HepG2 (cell line): ENCODE results near the gene SLC9A8. TPM values are rescaled to one million over a fixed set of nuclear protein-coding genes. Genes with fewer than 3 reads are reported as not detected.

Source experiments
- ATF6 ChIP-seq: sonication (generic); formaldehyde crosslinking; conservative IDR thresholded peaks from 2 replicates; pipeline ENCODE4 v1.4.0; 2020; ENCODE audit warnings: missing genetic modification reagents
- DRAP1 ChIP-seq: IDR thresholded peaks from 2 replicates; pipeline ENCODE4 v1.6.1; 2016; ENCODE audit warnings: missing genetic modification reagents, missing compliant biosample characterization
- ELF4 ChIP-seq: sonication (generic); formaldehyde crosslinking; IDR thresholded peaks from 2 replicates; pipeline ENCODE4 v1.5.0; 2020; ENCODE audit warnings: missing genetic modification reagents, mild to moderate bottlenecking, moderate library complexity, borderline replicate concordance
- ERF ChIP-seq: IDR thresholded peaks from 2 replicates; pipeline ENCODE4 v1.6.1; 2018; ENCODE audit warnings: missing biosample characterization, missing genetic modification reagents
- FOSL1 ChIP-seq: sonication (generic); formaldehyde crosslinking; IDR thresholded peaks from 2 replicates; pipeline ENCODE4 v1.9.0; 2021; ENCODE audit warnings: missing genetic modification reagents, borderline replicate concordance
- FOXP4 ChIP-seq: sonication (generic); formaldehyde crosslinking; IDR thresholded peaks from 2 replicates; pipeline ENCODE4 v1.4.0; 2020; ENCODE audit warnings: missing genetic modification reagents
- HIVEP1 ChIP-seq: sonication (generic); formaldehyde crosslinking; IDR thresholded peaks from 2 replicates; pipeline ENCODE4 v1.4.0; 2020; ENCODE audit warnings: mild to moderate bottlenecking, missing genetic modification reagents
- JARID2 ChIP-seq: sonication (generic); formaldehyde crosslinking; IDR thresholded peaks from 2 replicates; pipeline ENCODE4 v1.8.1; 2023; ENCODE audit warnings: missing genetic modification reagents, inconsistent platforms; ENCODE audit not compliant: insufficient replicate concordance
- JUN ChIP-seq: sonication (generic); formaldehyde crosslinking; IDR thresholded peaks from 2 replicates; pipeline ENCODE4 v1.4.0; 2020; ENCODE audit warnings: mild to moderate bottlenecking, missing genetic modification reagents
- NFIB ChIP-seq: sonication (generic); formaldehyde crosslinking; IDR thresholded peaks from 2 replicates; pipeline ENCODE4 v1.9.0; 2021; ENCODE audit warnings: missing genetic modification reagents, mild to moderate bottlenecking, borderline replicate concordance
- POLR2G ChIP-seq: fragments of 200-400 bp; formaldehyde crosslinking; IDR thresholded peaks from 2 replicates; pipeline ENCODE4 v1.6.1; 2018; ENCODE audit warnings: mild to moderate bottlenecking, low read depth, low read length, moderate library complexity
- PRMT3 ChIP-seq: sonication (generic); formaldehyde crosslinking; IDR thresholded peaks from 2 replicates; pipeline ENCODE4 v1.8.1; 2022; ENCODE audit warnings: low read depth, mild to moderate bottlenecking, moderate library complexity, missing genetic modification reagents, borderline replicate concordance
- REL ChIP-seq: sonication (generic); formaldehyde crosslinking; conservative IDR thresholded peaks from 2 replicates; pipeline ENCODE4 v1.8.0; 2022; ENCODE audit warnings: mild to moderate bottlenecking, missing genetic modification reagents, moderate library complexity
- SMAD9 ChIP-seq: sonication (generic); formaldehyde crosslinking; IDR thresholded peaks from 2 replicates; pipeline ENCODE4 v1.5.1; 2020; ENCODE audit warnings: mild to moderate bottlenecking, missing genetic modification reagents
- SRSF1 ChIP-seq: fragments of 200-400 bp; formaldehyde crosslinking; optimal IDR thresholded peaks from 2 replicates; pipeline ENCODE3; 2017; ENCODE audit warnings: mild to moderate bottlenecking, low read depth, low read length, moderate library complexity
- TCF7 ChIP-seq: sonication (generic); IDR thresholded peaks from 2 replicates; pipeline ENCODE4 v1.6.1; 2016; ENCODE audit warnings: antibody characterized with exemption, low read depth
- TOE1 ChIP-seq: sonication (generic); formaldehyde crosslinking; IDR thresholded peaks from 2 replicates; pipeline ENCODE4 v1.4.0; 2020; ENCODE audit warnings: mild to moderate bottlenecking, missing genetic modification reagents
- ZFX ChIP-seq: sonication (generic); formaldehyde crosslinking; IDR thresholded peaks from 2 replicates; pipeline ENCODE4 v1.4.0; 2020; ENCODE audit warnings: mild to moderate bottlenecking, low read depth, missing genetic modification reagents, moderate library complexity
- ZKSCAN5 ChIP-seq: sonication (generic); formaldehyde crosslinking; IDR thresholded peaks from 2 replicates; pipeline ENCODE4 v1.5.1; 2020; ENCODE audit warnings: mild to moderate bottlenecking, missing genetic modification reagents
- ZNF232 ChIP-seq: sonication (generic); formaldehyde crosslinking; IDR thresholded peaks from 2 replicates; pipeline ENCODE4 v1.4.0; 2020; ENCODE audit warnings: missing genetic modification reagents, borderline replicate concordance
- ZNF253 ChIP-seq: sonication (generic); formaldehyde crosslinking; IDR thresholded peaks from 2 replicates; pipeline ENCODE4 v1.8.0; 2022; ENCODE audit warnings: mild to moderate bottlenecking, missing genetic modification reagents, borderline replicate concordance
- ZNF282 ChIP-seq: fragments of 450-650 bp; IDR thresholded peaks from 2 replicates; pipeline ENCODE4 v1.6.1; 2018; ENCODE audit not compliant: partially characterized antibody
- ZNF382 ChIP-seq: sonication (generic); formaldehyde crosslinking; IDR thresholded peaks from 2 replicates; pipeline ENCODE4 v1.5.0; 2020; ENCODE audit warnings: missing genetic modification reagents, mild to moderate bottlenecking, borderline replicate concordance
- ZNF547 ChIP-seq: sonication (generic); formaldehyde crosslinking; IDR thresholded peaks from 2 replicates; pipeline ENCODE4 v1.5.1; 2020; ENCODE audit warnings: mild to moderate bottlenecking, missing genetic modification reagents
- ZNF577 ChIP-seq: sonication (generic); formaldehyde crosslinking; IDR thresholded peaks from 2 replicates; pipeline ENCODE4 v1.4.0; 2020; ENCODE audit warnings: mild to moderate bottlenecking, low read depth, missing genetic modification reagents, borderline replicate concordance
- ZNF83 ChIP-seq: sonication (generic); formaldehyde crosslinking; IDR thresholded peaks from 2 replicates; pipeline ENCODE4 v1.4.0; 2020; ENCODE audit warnings: missing genetic modification reagents, mild to moderate bottlenecking, borderline replicate concordance
- polyA plus RNA-seq, 8 experiments: library from polyadenylated mRNA; depleted of rRNA in 3 of 8; stranded (reverse) in 7 of 8; unstranded in 1 of 8; fragments of >200 nt; fragmentation: Illumina TruSeq in 4 of 8; extraction: Trizol in 4 of 8; gene quantifications; 2 replicates each; pipeline versions ENCODE4 v1.2.1 to v1.2.3, GENCODE V29; 2011 to 2016; ENCODE audit warnings: low read depth in 4 of 8, missing spikeins in 1 of 8, mixed read lengths in 1 of 8; ENCODE audit not compliant: insufficient read depth in 1 of 8
- total RNA-seq, 5 experiments: library from RNA; depleted of rRNA; stranded (reverse); fragments of >200 nt; fragmentation: Illumina TruSeq; extraction: Trizol; gene quantifications; 2 replicates each; pipeline ENCODE4 v1.2.3, GENCODE V29; 2016; ENCODE audit warnings: low read depth in 1 of 5

Gene SLC9A8
- total and polyA plus RNA-seq, 2 of the 13 experiments (the other 11 are each of a cell fraction or from before 2014, with no cell fraction given), result 4.1 to 7.4 TPM

- TF ChIP-seq ZNF382 (no peak), PRMT3 (CRISPR knock-in tag) (peak; percentile 92), POLR2G (peak; percentile 44; the same call in 1 of the 2 replicates), ZKSCAN5 (CRISPR knock-in tag) (no peak), ZNF282 (no peak), ZNF253 (CRISPR knock-in tag) (no peak), TOE1 (CRISPR knock-in tag) (peak; percentile 97; the same call in 1 of the 2 replicates), TCF7 (peak; percentile 85), ELF4 (peak; percentile 77), FOXP4 (CRISPR knock-in tag) (peak; percentile 99), DRAP1 (CRISPR knock-in tag) (peak; percentile 75), ZNF547 (CRISPR knock-in tag) (peak; percentile 90), REL (CRISPR knock-in tag) (no peak), ERF (CRISPR knock-in tag) (peak; percentile 100), JARID2 (CRISPR knock-in tag) (no peak), ATF6 (CRISPR knock-in tag) (peak; percentile 95; the same call in 1 of the 2 replicates), NFIB (CRISPR knock-in tag) (no peak; the same call in 1 of the 2 replicates), SMAD9 (CRISPR knock-in tag) (no peak), ZNF83 (CRISPR knock-in tag) (no peak), ZNF232 (CRISPR knock-in tag) (peak; percentile 95; the same call in 1 of the 2 replicates), ZNF577 (no peak), JUN (CRISPR knock-in tag) (no peak; the same call in 1 of the 2 replicates), ZFX (CRISPR knock-in tag) (peak; percentile 12; the same call in 1 of the 2 replicates), SRSF1 (no peak), HIVEP1 (CRISPR knock-in tag) (peak; percentile 98), FOSL1 (CRISPR knock-in tag) (peak; percentile 48; the same call in 1 of the 2 replicates)
These were observed 44.2 kb upstream of the SLC9A8 start (continued) for GRCh38 chr20:49768204-49769047.
